SK-N-SH treated with all-trans-retinoic acid at 6 μM for 48 hours (cell line): ENCODE results near the gene PDS5B.

Source experiments
- ATAC-seq: fragments of 200-7000 bp; cut with Tn5 transposase; 3 replicates; pipeline ENCODE4 v1.9.1; 2020; ENCODE audit warnings: mild to moderate bottlenecking, moderate library complexity
- ARNTL ChIP-seq: fragments of 450-650 bp; formaldehyde crosslinking; IDR thresholded peaks from 2 replicates; pipeline ENCODE4 v1.5.0; 2020; ENCODE audit warnings: low read depth, mild to moderate bottlenecking, moderate library complexity, borderline replicate concordance
- BACH2 ChIP-seq: fragments of 250-450 bp; sonication (Bioruptor Pico); IDR thresholded peaks from 2 replicates; pipeline ENCODE4 v1.9.0; 2021; ENCODE audit warnings: mild to moderate bottlenecking, borderline replicate concordance
- CSDC2 ChIP-seq: fragments of 250-450 bp; sonication (Bioruptor Pico); IDR thresholded peaks from 2 replicates; pipeline ENCODE4 v1.5.0; 2020; ENCODE audit warnings: mild to moderate bottlenecking, moderate library complexity
- ESRRG ChIP-seq: fragments of 250-450 bp; sonication (Bioruptor Pico); IDR thresholded peaks from 2 replicates; pipeline ENCODE4 v1.6.1; 2021; ENCODE audit warnings: mild to moderate bottlenecking
- GLIS3 ChIP-seq: fragments of 250-450 bp; sonication (Bioruptor Pico); IDR thresholded peaks from 2 replicates; pipeline ENCODE4 v1.5.0; 2020; ENCODE audit warnings: mild to moderate bottlenecking, moderate library complexity
- ISL1 ChIP-seq: fragments of 250-450 bp; sonication (Bioruptor Pico); IDR thresholded peaks from 2 replicates; pipeline ENCODE4 v2.1.2; 2022; ENCODE audit warnings: mild to moderate bottlenecking, moderate library complexity
- OSR1 ChIP-seq: fragments of 250-450 bp; sonication (Bioruptor Pico); IDR thresholded peaks from 2 replicates; pipeline ENCODE4 v1.8.0; 2022; ENCODE audit warnings: moderate library complexity, mild to moderate bottlenecking, inconsistent platforms
- PPARA ChIP-seq: fragments of 250-450 bp; sonication (Bioruptor Pico); IDR thresholded peaks from 2 replicates; pipeline ENCODE4 v1.5.0; 2020; ENCODE audit warnings: mild to moderate bottlenecking, borderline replicate concordance
- RARB ChIP-seq: fragments of 250-450 bp; sonication (Bioruptor Pico); IDR thresholded peaks from 2 replicates; pipeline ENCODE4 v1.8.0; 2021; ENCODE audit warnings: mild to moderate bottlenecking, moderate library complexity
- SNAI2 ChIP-seq: fragments of 250-450 bp; sonication (Bioruptor Pico); IDR thresholded peaks from 2 replicates; pipeline ENCODE4 v1.5.0; 2020; ENCODE audit warnings: mild to moderate bottlenecking, moderate library complexity
- TCF4 ChIP-seq: fragments of 250-450 bp; sonication (Bioruptor Pico); IDR thresholded peaks from 2 replicates; pipeline ENCODE4 v1.8.0; 2021; ENCODE audit warnings: mild to moderate bottlenecking, moderate library complexity, borderline replicate concordance
- TOX ChIP-seq: fragments of 250-450 bp; sonication (Bioruptor Pico); IDR thresholded peaks from 2 replicates; pipeline ENCODE4 v1.8.0; 2021; ENCODE audit warnings: mild to moderate bottlenecking, moderate library complexity, borderline replicate concordance
- ZC3H10 ChIP-seq: fragments of 250-450 bp; sonication (Bioruptor Pico); IDR thresholded peaks from 2 replicates; pipeline ENCODE4 v1.5.1; 2021; ENCODE audit warnings: mild to moderate bottlenecking, moderate library complexity
- ZFP3 ChIP-seq: fragments of 250-450 bp; sonication (Bioruptor Pico); IDR thresholded peaks from 2 replicates; pipeline ENCODE4 v1.5.0; 2020; ENCODE audit warnings: mild to moderate bottlenecking, moderate library complexity
- ZFP30 ChIP-seq: fragments of 450-650 bp; formaldehyde crosslinking; IDR thresholded peaks from 2 replicates; pipeline ENCODE4 v1.5.0; 2022; ENCODE audit warnings: mild to moderate bottlenecking, moderate library complexity
- ZNF565 ChIP-seq: fragments of 450-650 bp; formaldehyde crosslinking; conservative IDR thresholded peaks from 2 replicates; pipeline ENCODE4 v1.5.0; 2020; ENCODE audit warnings: low read depth, mild to moderate bottlenecking, moderate library complexity
- ZNF70 ChIP-seq: fragments of 450-650 bp; formaldehyde crosslinking; IDR thresholded peaks from 2 replicates; pipeline ENCODE4 v1.5.0; 2020; ENCODE audit warnings: mild to moderate bottlenecking, moderate library complexity
- ZNF8 ChIP-seq: fragments of 450-650 bp; formaldehyde crosslinking; IDR thresholded peaks from 2 replicates; pipeline ENCODE4 v1.5.0; 2020; ENCODE audit warnings: mild to moderate bottlenecking, moderate library complexity
- TF ChIP-seq, protein P1 (sequence below): fragments of 250-450 bp; sonication (Bioruptor Pico); IDR thresholded peaks from 2 replicates; pipeline ENCODE4 v1.5.1; 2021; ENCODE audit warnings: mild to moderate bottlenecking, moderate library complexity
- TF ChIP-seq, protein P2 (sequence below): fragments of 250-450 bp; sonication (Bioruptor Pico); IDR thresholded peaks from 2 replicates; pipeline ENCODE4 v1.8.0; 2020; ENCODE audit warnings: mild to moderate bottlenecking, moderate library complexity, borderline replicate concordance
- TF ChIP-seq, protein P3 (sequence below): fragments of 250-450 bp; sonication (Bioruptor Pico); IDR thresholded peaks from 2 replicates; pipeline ENCODE4 v1.8.0; 2021; ENCODE audit warnings: low read depth, mild to moderate bottlenecking, moderate library complexity, borderline replicate concordance
- TF ChIP-seq, protein P4 (sequence below): fragments of 250-450 bp; sonication (Bioruptor Pico); IDR thresholded peaks from 2 replicates; pipeline ENCODE4 v1.5.0; 2020; ENCODE audit warnings: mild to moderate bottlenecking, moderate library complexity

PDS5B gene

DNA sequence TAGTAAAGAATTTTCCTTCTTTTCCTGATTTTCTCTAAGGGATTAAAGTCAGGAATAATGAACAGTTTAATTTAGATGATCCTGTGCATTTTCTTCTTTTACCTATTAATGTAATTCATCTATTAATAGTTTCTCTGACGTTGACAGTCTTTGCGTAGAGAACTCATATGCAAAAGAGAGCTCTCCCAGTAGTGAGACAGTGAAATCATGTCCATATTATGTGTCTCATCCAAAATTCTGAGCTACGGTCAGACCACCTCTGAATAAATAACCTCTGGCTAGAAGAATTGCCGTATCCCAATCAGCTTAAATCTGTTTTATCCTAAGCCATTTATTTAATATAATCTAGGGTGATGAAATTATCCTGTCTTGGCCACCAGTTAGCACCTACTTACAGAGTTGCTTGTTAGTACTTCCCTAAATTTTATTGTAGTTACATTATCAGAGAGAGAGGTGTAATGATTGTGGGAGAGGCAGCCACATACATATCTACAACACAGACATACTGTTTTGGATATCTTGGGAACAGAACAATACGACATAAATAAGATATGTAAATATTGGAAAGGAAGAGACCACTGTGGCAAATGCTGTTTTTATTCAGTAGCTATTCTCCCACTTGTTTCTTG is 30.7 kb downstream of the PDS5B start:
- ATAC-seq = no peak
- TF ChIP-seq, protein P1, sequence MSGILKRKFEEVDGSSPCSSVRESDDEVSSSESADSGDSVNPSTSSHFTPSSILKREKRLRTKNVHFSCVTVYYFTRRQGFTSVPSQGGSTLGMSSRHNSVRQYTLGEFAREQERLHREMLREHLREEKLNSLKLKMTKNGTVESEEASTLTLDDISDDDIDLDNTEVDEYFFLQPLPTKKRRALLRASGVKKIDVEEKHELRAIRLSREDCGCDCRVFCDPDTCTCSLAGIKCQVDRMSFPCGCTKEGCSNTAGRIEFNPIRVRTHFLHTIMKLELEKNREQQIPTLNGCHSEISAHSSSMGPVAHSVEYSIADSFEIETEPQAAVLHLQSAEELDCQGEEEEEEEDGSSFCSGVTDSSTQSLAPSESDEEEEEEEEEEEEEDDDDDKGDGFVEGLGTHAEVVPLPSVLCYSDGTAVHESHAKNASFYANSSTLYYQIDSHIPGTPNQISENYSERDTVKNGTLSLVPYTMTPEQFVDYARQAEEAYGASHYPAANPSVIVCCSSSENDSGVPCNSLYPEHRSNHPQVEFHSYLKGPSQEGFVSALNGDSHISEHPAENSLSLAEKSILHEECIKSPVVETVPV (CRISPR knock-in tag) = no peak
- TF ChIP-seq ESRRG (CRISPR knock-in tag) = no peak
- TF ChIP-seq, protein P2, sequence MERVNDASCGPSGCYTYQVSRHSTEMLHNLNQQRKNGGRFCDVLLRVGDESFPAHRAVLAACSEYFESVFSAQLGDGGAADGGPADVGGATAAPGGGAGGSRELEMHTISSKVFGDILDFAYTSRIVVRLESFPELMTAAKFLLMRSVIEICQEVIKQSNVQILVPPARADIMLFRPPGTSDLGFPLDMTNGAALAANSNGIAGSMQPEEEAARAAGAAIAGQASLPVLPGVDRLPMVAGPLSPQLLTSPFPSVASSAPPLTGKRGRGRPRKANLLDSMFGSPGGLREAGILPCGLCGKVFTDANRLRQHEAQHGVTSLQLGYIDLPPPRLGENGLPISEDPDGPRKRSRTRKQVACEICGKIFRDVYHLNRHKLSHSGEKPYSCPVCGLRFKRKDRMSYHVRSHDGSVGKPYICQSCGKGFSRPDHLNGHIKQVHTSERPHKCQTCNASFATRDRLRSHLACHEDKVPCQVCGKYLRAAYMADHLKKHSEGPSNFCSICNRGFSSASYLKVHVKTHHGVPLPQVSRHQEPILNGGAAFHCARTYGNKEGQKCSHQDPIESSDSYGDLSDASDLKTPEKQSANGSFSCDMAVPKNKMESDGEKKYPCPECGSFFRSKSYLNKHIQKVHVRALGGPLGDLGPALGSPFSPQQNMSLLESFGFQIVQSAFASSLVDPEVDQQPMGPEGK (CRISPR knock-in tag) = no peak
- no peak for TF ChIP-seq ZFP3 (CRISPR knock-in tag)
- TF ChIP-seq CSDC2 (CRISPR knock-in tag) = no peak
- TF ChIP-seq BACH2 (CRISPR knock-in tag) = no peak
- no peak for TF ChIP-seq ZFP30 (CRISPR knock-in tag)
- TF ChIP-seq, protein P3, sequence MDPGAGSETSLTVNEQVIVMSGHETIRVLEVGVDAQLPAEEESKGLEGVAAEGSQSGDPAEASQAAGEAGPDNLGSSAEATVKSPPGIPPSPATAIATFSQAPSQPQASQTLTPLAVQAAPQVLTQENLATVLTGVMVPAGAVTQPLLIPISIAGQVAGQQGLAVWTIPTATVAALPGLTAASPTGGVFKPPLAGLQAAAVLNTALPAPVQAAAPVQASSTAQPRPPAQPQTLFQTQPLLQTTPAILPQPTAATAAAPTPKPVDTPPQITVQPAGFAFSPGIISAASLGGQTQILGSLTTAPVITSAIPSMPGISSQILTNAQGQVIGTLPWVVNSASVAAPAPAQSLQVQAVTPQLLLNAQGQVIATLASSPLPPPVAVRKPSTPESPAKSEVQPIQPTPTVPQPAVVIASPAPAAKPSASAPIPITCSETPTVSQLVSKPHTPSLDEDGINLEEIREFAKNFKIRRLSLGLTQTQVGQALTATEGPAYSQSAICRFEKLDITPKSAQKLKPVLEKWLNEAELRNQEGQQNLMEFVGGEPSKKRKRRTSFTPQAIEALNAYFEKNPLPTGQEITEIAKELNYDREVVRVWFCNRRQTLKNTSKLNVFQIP (CRISPR knock-in tag) = no peak
- no peak for TF ChIP-seq RARB (CRISPR knock-in tag)
- TF ChIP-seq GLIS3 (CRISPR knock-in tag) = no peak
- TF ChIP-seq OSR1 (CRISPR knock-in tag) = no peak
- TF ChIP-seq TOX = no peak
- TF ChIP-seq, protein P4, sequence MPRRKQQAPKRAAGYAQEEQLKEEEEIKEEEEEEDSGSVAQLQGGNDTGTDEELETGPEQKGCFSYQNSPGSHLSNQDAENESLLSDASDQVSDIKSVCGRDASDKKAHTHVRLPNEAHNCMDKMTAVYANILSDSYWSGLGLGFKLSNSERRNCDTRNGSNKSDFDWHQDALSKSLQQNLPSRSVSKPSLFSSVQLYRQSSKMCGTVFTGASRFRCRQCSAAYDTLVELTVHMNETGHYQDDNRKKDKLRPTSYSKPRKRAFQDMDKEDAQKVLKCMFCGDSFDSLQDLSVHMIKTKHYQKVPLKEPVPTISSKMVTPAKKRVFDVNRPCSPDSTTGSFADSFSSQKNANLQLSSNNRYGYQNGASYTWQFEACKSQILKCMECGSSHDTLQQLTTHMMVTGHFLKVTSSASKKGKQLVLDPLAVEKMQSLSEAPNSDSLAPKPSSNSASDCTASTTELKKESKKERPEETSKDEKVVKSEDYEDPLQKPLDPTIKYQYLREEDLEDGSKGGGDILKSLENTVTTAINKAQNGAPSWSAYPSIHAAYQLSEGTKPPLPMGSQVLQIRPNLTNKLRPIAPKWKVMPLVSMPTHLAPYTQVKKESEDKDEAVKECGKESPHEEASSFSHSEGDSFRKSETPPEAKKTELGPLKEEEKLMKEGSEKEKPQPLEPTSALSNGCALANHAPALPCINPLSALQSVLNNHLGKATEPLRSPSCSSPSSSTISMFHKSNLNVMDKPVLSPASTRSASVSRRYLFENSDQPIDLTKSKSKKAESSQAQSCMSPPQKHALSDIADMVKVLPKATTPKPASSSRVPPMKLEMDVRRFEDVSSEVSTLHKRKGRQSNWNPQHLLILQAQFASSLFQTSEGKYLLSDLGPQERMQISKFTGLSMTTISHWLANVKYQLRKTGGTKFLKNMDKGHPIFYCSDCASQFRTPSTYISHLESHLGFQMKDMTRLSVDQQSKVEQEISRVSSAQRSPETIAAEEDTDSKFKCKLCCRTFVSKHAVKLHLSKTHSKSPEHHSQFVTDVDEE (CRISPR knock-in tag) = no peak

DNA sequence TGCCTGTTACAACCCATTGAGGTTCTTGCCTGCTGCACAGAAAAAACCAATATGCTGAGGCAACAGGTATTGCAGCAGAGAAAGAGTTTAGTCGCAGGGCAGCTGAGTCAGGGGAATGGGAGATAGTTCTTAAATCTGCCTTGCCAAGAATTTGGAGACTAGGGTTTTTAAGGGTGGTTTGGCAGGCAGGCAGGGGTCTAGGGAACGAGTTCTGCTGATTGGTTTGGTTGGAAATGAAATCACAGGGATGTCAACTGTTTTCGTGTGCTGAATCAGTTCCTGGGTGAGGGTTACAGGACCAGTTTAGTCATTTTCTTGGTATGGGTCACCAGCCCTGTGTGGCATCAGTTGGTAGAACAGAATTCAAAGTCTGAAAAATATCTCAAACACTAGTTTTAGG is 36.6 kb downstream of the PDS5B start:
- no peak for ATAC-seq
- TF ChIP-seq RARB (CRISPR knock-in tag) (no peak), BACH2 (CRISPR knock-in tag) (no peak), ZNF8 (CRISPR knock-in tag) (no peak), CSDC2 (CRISPR knock-in tag) (no peak), ESRRG (CRISPR knock-in tag) (no peak), TCF4 (CRISPR knock-in tag) (no peak)
- TF ChIP-seq, protein P3 (CRISPR knock-in tag) = no peak

DNA sequence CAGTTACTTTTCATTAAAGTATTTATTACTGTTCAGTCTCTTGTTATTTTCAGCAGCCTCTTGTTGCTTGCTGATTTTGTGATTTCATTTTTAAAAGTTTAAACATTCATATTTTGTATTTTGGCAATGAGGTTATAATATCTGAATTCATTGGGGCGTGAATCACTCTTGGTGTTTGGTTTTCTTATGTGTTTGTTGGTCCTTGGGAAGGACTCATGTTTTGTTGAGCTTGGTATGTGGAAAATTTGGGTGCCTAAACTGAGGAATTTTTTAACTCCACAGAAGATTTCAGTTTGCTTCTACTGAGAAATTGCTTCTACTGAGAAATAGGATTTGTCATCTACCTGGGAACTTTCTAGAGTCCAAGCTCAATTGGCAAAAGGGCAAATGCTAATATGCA is 38.2 kb downstream of the PDS5B start:
- ATAC-seq = no peak
- TF ChIP-seq, protein P2 (CRISPR knock-in tag) = no peak
- TF ChIP-seq ARNTL (CRISPR knock-in tag) (no peak), ZFP3 (CRISPR knock-in tag) (no peak), RARB (CRISPR knock-in tag) (no peak), ZNF565 (no peak), ZNF70 (CRISPR knock-in tag) (no peak), ISL1 (CRISPR knock-in tag) (no peak), ZFP30 (CRISPR knock-in tag) (no peak), TOX (no peak), ZNF8 (CRISPR knock-in tag) (no peak), SNAI2 (no peak), PPARA (CRISPR knock-in tag) (no peak), TCF4 (CRISPR knock-in tag) (no peak), ZC3H10 (CRISPR knock-in tag) (no peak), CSDC2 (CRISPR knock-in tag) (no peak)
- TF ChIP-seq, protein P3 (CRISPR knock-in tag) = no peak
